GM19455 (cell line): Measurements from ENCODE around the gene PCMT1.
A peak's percentile ranks its signal among the peaks of the same experiment; 100 is the strongest.
"Not testable (repeated sequence)": the region's sequence is repeated elsewhere in the genome, so short reads cannot be mapped to it uniquely, and the experiment has no call there.

Experiments used
- ATAC-seq: cut with Tn5 transposase; IDR thresholded peaks from one replicate; pipeline ENCODE4 v1.9.1; 2021; ENCODE audit not compliant: unreplicated experiment

The PCMT1 gene

GRCh38 chr6:149749082-149749593 lies 403 bp upstream of the PCMT1 start:
- peak; percentile 2 for ATAC-seq

GRCh38 chr6:149750136-149750609 lies 632 bp downstream of the PCMT1 start:
- ATAC-seq, result peak; percentile 48

GRCh38 chr6:149751239-149751638 lies 1.7 kb downstream of the PCMT1 start:
- ATAC-seq, result no peak

GRCh38 chr6:149751920-149752319 lies 2.4 kb downstream of the PCMT1 start:
- not testable (repeated sequence) for ATAC-seq

- ATAC-seq, result no peak
Measured at GRCh38 chr6:149752600-149753373, 3.2 kb downstream of the PCMT1 start.

- ATAC-seq, result not testable (repeated sequence)
Measured at GRCh38 chr6:149753374-149753637, 3.8 kb downstream of the PCMT1 start.

- ATAC-seq, result no peak
Measured at GRCh38 chr6:149754548-149754947, 5.0 kb downstream of the PCMT1 start.

GRCh38 chr6:149755300-149756260 lies 6.0 kb downstream of the PCMT1 start:
- peak; percentile 71 for ATAC-seq

GRCh38 chr6:149756261-149756636 lies 6.7 kb downstream of the PCMT1 start:
- no peak for ATAC-seq

GRCh38 chr6:149761438-149761837 lies 11.9 kb downstream of the PCMT1 start:
- peak; percentile 95 for ATAC-seq

- ATAC-seq, result no peak
Measured at GRCh38 chr6:149763866-149764265, 14.3 kb downstream of the PCMT1 start.

- no peak for ATAC-seq
Measured at GRCh38 chr6:149766156-149766769, 16.7 kb downstream of the PCMT1 start.

- ATAC-seq, result no peak
Measured at GRCh38 chr6:149769676-149770075, 20.1 kb downstream of the PCMT1 start.

GRCh38 chr6:149771185-149771584 lies 21.6 kb downstream of the PCMT1 start:
- ATAC-seq, result no peak

GRCh38 chr6:149771925-149772324 lies 22.4 kb downstream of the PCMT1 start:
- no peak for ATAC-seq

- no peak for ATAC-seq
Measured at GRCh38 chr6:149777624-149778023, 28.1 kb downstream of the PCMT1 start.

GRCh38 chr6:149779644-149779963 lies 30.1 kb downstream of the PCMT1 start:
- ATAC-seq, result no peak

GRCh38 chr6:149781715-149782114 lies 32.2 kb downstream of the PCMT1 start:
- no peak for ATAC-seq

- no peak for ATAC-seq
Measured at GRCh38 chr6:149782337-149782736, 32.8 kb downstream of the PCMT1 start.

GRCh38 chr6:149783551-149783950 lies 34.0 kb downstream of the PCMT1 start:
- ATAC-seq, result no peak

- ATAC-seq, result no peak
Measured at GRCh38 chr6:149806127-149806526, 56.6 kb downstream of the PCMT1 start.

- no peak for ATAC-seq
Measured at GRCh38 chr6:149809798-149810197, 60.3 kb downstream of the PCMT1 start.
